GM19351 (cell line): Measurements from ENCODE around the gene PCYT2.

Experiments
- ATAC-seq: cut with Tn5 transposase; IDR thresholded peaks from one replicate; pipeline ENCODE4 v1.9.1; 2021; ENCODE audit warnings: mild to moderate bottlenecking, moderate library complexity; ENCODE audit not compliant: unreplicated experiment

Gene PCYT2

DNA sequence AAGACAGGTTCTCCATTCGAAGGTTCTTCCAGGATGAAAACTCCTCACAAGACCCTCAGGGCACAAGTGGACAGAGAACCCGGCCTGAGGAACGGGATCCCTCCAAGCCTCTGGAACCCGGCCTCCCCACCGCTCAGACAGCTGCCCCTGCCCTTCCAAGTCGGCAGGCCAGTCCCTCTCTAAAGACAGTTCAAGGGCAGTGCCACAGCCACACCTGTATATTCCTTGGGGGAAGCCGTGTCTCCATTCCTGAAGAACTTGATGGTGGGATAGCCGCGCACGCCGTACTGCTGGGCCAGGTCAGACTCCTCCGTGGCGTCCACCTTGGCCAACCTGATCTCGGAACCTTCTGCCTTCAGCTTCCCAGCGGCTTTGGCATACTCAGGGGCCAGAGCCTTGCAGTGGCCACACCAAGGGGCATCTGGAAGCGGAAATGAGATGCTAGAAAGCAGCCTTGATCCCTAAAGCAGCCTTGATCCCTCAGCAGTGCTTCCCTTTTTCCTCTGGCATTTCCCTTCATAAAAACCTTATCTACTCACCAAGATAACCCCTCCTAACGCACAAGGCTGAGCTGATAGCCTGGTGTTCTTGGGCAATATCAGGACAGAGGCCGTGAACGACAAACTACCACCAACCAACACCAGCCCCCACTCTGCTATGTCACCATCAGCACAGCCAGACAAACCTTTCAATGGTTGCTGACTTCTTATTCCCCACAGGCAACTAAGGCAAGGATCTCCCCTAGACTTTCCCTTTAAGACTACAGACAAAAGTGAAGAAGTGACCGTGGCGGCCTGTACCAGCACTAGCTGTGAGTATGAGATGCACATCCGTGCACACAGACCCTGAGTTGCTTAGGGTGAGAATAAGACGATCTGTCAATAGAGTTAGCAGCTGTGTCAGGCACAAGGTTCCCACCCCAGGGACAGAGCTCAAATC, 52.0 kb downstream of the PCYT2 start:
- ATAC-seq = no peak

- no peak for ATAC-seq
These were observed 52.8 kb downstream of the PCYT2 start for GRCh38 chr17:81858170-81858966.

DNA sequence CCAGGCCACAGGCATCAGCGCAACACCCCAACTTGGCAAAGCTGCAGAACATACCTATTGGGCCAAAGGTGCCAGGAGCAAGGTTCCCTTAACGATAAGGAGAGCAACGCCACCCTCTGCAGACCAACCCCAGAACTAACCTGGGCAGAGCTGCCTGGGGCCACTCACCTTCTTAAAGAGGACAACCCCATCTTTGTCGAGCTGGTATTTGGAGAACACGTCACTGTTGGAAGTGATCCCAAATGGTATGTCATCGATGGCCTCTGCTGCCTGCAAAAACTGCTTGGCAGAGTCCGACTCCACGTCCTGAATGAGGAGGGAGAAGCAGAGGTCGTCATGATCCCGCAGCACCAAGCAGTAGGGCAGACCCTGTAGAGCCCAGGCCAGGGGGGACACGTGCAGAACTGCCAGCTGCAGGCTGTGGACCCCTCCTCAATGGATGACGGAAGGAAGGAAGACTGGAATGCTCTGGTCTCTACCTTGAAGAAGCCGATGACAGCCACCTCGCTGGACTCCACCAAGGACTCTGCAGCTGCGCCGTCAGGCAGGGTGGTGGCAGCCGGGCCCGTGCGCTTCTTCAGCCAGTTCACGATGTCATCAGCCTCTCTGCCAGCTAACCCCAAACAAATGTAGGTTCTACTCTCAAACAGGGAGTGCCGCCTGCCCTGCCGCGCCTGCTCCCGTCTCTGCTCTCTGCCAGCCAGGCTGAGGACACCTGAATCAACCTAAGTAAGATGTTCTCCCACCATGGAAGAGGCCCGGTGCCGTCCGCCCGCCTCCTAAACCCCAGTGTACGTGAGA, 56.0 kb downstream of the PCYT2 start:
- ATAC-seq = no peak

DNA sequence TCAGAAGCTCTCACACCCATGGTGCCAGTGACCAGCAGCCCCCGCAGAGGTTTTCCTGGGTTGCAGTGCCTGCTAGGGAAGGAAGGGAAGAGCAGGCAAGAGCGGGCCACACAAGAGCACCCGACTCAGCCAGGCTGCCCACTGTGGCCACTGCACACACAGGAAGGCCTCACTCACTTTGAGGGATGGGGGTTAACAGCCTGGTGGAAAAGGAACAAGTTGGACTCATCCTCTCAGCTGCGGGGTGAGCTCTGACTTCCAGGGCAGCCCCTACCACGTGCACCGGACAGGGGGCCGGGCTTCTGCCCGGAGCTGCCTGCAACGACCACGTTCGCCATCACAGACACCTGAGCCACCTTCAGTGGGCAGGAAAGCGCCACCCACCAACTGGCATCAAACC, 59.0 kb downstream of the PCYT2 start:
- ATAC-seq = no peak

GRCh38 chr17:81851423-81851822, 59.8 kb downstream of the PCYT2 start:
- ATAC-seq = no peak
